CD4-positive, alpha-beta T cell (primary cell): ENCODE measurements around the gene MAML2. TPM values are rescaled to one million over a fixed set of nuclear protein-coding genes. Genes with fewer than 3 reads are reported as not detected.

Experiments
- ATAC-seq: fragments of 200-7000 bp; cut with Tn5 transposase; one replicate; pipeline ENCODE4 v1.10.0; 2022; ENCODE audit warnings: mild to moderate bottlenecking; ENCODE audit not compliant: poor library complexity
- CTCF ChIA-PET: fragments of 350-600 bp; sonication (Branson Sonifier 250); formaldehyde crosslinking; loops from one replicate; lab custom pipeline; 2021; ENCODE audit warnings: antibody characterized with exemption, inconsistent platforms; lab: Charles Lee
- POLR2A ChIA-PET: fragments of 350-600 bp; sonication (Branson Sonifier 250); formaldehyde crosslinking; loops from one replicate; lab custom pipeline; 2021; ENCODE audit warnings: antibody characterized with exemption, inconsistent platforms; lab: Charles Lee
- DNase-seq, 14 experiments: peaks; one replicate each; pipeline ENCODE4 v3.0.0-alpha.2; 2013 to 2020; ENCODE audit warnings: mixed read lengths in 2 of 14
- H3K27ac ChIP-seq, 2 donors: one replicate each; pipeline versions ENCODE4 v1.5.1 to v1.7.0; 2013; ENCODE audit warnings: low read length in 2 of 2, low read depth in 1 of 2, mild to moderate bottlenecking in 1 of 2
- H3K27me3 ChIP-seq, 2 experiments: 1 replicate in 1 of 2; 2 replicates in 1 of 2; pipeline versions ENCODE4 v1.6.1 to v1.7.0; 2013; ENCODE audit warnings: low read length in 2 of 2, control low read depth in 1 of 2, mild to moderate bottlenecking in 1 of 2, moderate library complexity in 1 of 2; ENCODE audit not compliant: insufficient read depth in 2 of 2, control insufficient read depth in 1 of 2
- H3K36me3 ChIP-seq: one replicate; pipeline ENCODE4 v1.6.1; 2013; ENCODE audit warnings: low read length, control low read depth; ENCODE audit not compliant: insufficient read depth
- H3K4me1 ChIP-seq: one replicate; pipeline ENCODE4 v1.6.1; 2013; ENCODE audit warnings: low read length, control low read depth; ENCODE audit not compliant: insufficient read depth
- H3K4me3 ChIP-seq: one replicate; pipeline ENCODE4 v1.5.1; 2013; ENCODE audit warnings: mild to moderate bottlenecking, low read length, moderate library complexity
- H3K9me3 ChIP-seq, 2 experiments: 1 replicate in 1 of 2; 2 replicates in 1 of 2; pipeline versions ENCODE4 v1.6.1 to v1.7.0; 2013; ENCODE audit warnings: low read length in 2 of 2, mild to moderate bottlenecking in 2 of 2, control low read depth in 1 of 2, moderate library complexity in 1 of 2; ENCODE audit not compliant: control insufficient read depth in 1 of 2, insufficient read depth in 1 of 2
- H3K27ac Mint-ChIP-seq: one replicate; pipeline ENCODE4 v1.8.0; 2020; ENCODE audit warnings: mixed read lengths
- H3K27me3 Mint-ChIP-seq: one replicate; pipeline ENCODE4 v1.8.0; 2021; ENCODE audit warnings: mixed read lengths
- H3K36me3 Mint-ChIP-seq: one replicate; pipeline ENCODE4 v1.8.0; 2021; ENCODE audit warnings: low read depth, mixed read lengths
- H3K4me1 Mint-ChIP-seq: one replicate; pipeline ENCODE4 v1.8.0; 2021; ENCODE audit warnings: low read depth, mixed read lengths
- H3K4me3 Mint-ChIP-seq: one replicate; pipeline ENCODE4 v1.8.0; 2020; ENCODE audit warnings: mild to moderate bottlenecking, mixed read lengths
- H3K9me3 Mint-ChIP-seq: one replicate; pipeline ENCODE4 v1.8.0; 2020; ENCODE audit warnings: mixed read lengths
- CTCF ChIP-seq: fragments of 200-600 bp; IDR thresholded peaks from one replicate; pipeline ENCODE4 v1.8.0; 2022; ENCODE audit warnings: antibody characterized with exemption, mild to moderate bottlenecking
- intact Hi-C, 2 experiments: fragments of 100-400 bp; cut with DNase I in 1 of 2; cut with micrococcal nuclease in 1 of 2; formaldehyde crosslinking; loops; one replicate each; pipeline versions ENCODE4 v1.15.1 to v1.9.0; 2023 to 2025; cut with DNase I, micrococcal nuclease
- total RNA-seq, 174 experiments: library from RNA in 2 of 174; stranded (reverse) in 2 of 174; gene quantifications; one replicate each; pipeline ENCODE4 v1.2.3 and lab custom pipeline; 2021 to 2026

MAML2 gene
- total RNA-seq, 2 experiments from 2014 or later = 58.8 to 59.8 TPM

- ChIA-PET POLR2A (no interaction called here), CTCF (no interaction called here)
- H3K4me3 Mint-ChIP-seq = no peak overlapping the region
- H3K9me3 Mint-ChIP-seq = no peaks in the 10 kb centered on the region
- ATAC-seq (no peak), DNase-seq (no peak)
- peaks cover 12% of the 10 kb centered on the region for H3K4me1 ChIP-seq
- H3K27me3 ChIP-seq = no peaks in the 10 kb centered on the region
- no peak overlapping the region for H3K27ac Mint-ChIP-seq
- peaks cover 48% of the 10 kb centered on the region for H3K4me1 Mint-ChIP-seq
- intact Hi-C loops = no loop called here
- H3K9me3 ChIP-seq = no peaks in the 10 kb centered on the region
- no peak overlapping the region for H3K27ac ChIP-seq
- H3K27me3 Mint-ChIP-seq = no peaks in the 10 kb centered on the region
- H3K4me3 ChIP-seq = no peak overlapping the region
- H3K36me3 ChIP-seq = peaks cover 14% of the 10 kb centered on the region
- peaks cover 65% of the 10 kb centered on the region for H3K36me3 Mint-ChIP-seq
- TF ChIP-seq CTCF = no peak
Observed at GRCh38 chr11:96073536-96073935, 269.5 kb downstream of the MAML2 start.

GRCh38 chr11:96072592-96072991 lies 270.4 kb downstream of the MAML2 start:
- Histone ChIP-seq H3K27ac (no peak overlapping the region), H3K9me3 (no peaks in the 10 kb centered on the region), H3K36me3 (peaks cover 14% of the 10 kb centered on the region), H3K4me1 (peaks cover 12% of the 10 kb centered on the region), H3K4me3 (no peak overlapping the region), H3K27me3 (no peaks in the 10 kb centered on the region)
- Mint-ChIP-seq H3K36me3 (peaks cover 56% of the 10 kb centered on the region), H3K27me3 (no peaks in the 10 kb centered on the region), H3K27ac (peak overlapping the region; percentile 20), H3K4me3 (no peak overlapping the region), H3K9me3 (no peaks in the 10 kb centered on the region), H3K4me1 (peaks cover 49% of the 10 kb centered on the region)
- DNase-seq (no peak), ATAC-seq (no peak)
- CTCF ChIA-PET = interaction anchor here (2.3 kb wide), 1 partner anchor 270 kb away, joined by 7 read pairs; the partner anchor contains the start of gene MAML2
- POLR2A ChIA-PET = no interaction called here
- intact Hi-C loops = no loop called here
- TF ChIP-seq CTCF = no peak

GRCh38 chr11:96070453-96070852 lies 272.5 kb downstream of the MAML2 start:
- Mint-ChIP-seq H3K4me3 (no peak overlapping the region), H3K27me3 (no peaks in the 10 kb centered on the region), H3K4me1 (peaks cover 51% of the 10 kb centered on the region), H3K9me3 (no peaks in the 10 kb centered on the region), H3K27ac (no peak overlapping the region), H3K36me3 (peaks cover 59% of the 10 kb centered on the region)
- H3K4me3 ChIP-seq = no peak overlapping the region
- peaks cover 14% of the 10 kb centered on the region for H3K36me3 ChIP-seq
- no peaks in the 10 kb centered on the region for H3K9me3 ChIP-seq
- CTCF ChIA-PET = interaction anchor here (1.2 to 2.3 kb wide), 4 partner anchors 15 to 272 kb away, joined by 3 to 7 read pairs (median 4); partner anchors contain the start of gene MAML2
- TF ChIP-seq CTCF = no peak
- POLR2A ChIA-PET = no interaction called here
- ATAC-seq (no peak), DNase-seq (no peak)
- intact Hi-C loops = no loop called here
- H3K27me3 ChIP-seq = no peaks in the 10 kb centered on the region
- H3K27ac ChIP-seq = no peak overlapping the region
- peaks cover 3% of the 10 kb centered on the region for H3K4me1 ChIP-seq
